GM21447 (cell line): ENCODE measurements around the gene IL1R2.

Source experiments
- ATAC-seq: cut with Tn5 transposase; IDR thresholded peaks from one replicate; pipeline ENCODE4 v1.9.1; 2021; ENCODE audit not compliant: unreplicated experiment

The IL1R2 gene

DNA sequence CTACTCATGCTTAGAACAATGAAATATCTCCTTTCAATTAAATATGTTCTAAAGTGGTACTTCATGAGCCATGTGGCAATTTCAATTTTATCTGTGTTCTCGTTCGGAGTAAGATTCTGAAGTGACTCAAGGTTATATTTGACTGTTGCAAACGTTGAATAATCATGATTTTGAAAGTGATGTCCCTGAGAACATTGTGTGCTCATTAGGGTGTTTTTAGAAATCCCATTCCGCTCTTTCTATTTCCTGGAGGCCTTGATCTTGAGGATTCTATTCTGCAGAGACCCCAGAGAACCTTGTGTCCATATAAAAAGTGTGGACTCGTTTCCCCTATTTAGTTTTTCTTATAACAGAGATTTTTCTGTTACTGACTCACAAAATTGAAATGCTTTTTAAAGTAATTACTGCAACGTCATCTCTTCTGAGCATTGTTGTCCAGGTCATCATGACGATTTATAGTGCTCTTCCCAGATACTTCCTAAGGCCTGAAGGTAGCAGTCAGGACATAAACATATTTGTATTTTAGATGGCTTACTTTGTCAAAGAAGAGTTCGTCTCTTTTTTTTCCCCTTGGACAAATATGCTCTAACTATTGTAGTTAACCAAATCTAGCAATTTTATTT, 27.2 kb downstream of the IL1R2 start:
- no peak for ATAC-seq

DNA sequence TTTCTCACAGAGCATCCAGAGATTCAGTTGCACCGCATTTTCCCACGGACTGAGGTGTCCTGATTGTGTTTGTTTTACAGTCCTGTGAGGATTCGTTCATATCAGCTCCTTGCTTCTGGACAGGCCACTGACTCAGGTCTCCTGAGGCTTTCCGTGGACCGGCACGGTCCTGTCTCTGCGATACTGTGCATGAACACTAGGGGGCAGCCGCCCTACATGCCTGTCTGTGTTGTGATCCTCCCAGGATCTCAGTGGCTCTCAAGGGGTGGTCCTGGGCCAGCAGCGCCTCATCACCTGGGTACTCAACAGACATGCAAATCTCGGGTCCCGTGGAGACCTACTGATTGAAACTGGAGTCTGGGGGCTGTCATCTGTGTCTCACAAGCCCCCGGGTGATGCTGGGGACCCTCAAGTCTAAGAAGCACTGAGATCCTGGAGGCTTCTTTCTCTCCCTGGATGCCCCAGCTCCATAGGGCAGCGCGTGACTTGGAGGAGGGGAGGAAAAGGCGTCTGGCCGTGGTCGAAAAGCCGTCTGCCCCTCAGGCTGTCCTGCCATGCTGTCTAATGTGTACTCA, 28.9 kb downstream of the IL1R2 start:
- peak; percentile 43 for ATAC-seq

DNA sequence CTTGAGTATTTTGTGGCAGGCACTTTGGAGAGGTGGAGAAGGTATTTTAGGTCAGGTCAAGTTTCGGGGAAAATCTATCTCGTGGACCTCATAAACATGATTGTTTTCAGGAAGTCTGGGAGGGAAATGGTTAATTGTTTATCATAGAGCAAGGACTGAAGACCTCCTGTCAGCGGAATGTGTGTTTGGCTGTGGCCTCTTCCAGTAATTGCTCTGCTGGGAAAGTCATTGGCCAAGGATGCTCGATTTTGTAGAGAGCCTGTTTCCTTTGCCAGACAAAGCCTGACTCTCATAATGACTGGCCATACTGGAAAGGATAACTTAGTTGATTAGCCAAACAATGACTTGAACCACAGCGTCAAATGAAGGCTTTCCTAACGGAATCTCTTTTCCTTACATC, 30.0 kb downstream of the IL1R2 start:
- no peak for ATAC-seq

DNA sequence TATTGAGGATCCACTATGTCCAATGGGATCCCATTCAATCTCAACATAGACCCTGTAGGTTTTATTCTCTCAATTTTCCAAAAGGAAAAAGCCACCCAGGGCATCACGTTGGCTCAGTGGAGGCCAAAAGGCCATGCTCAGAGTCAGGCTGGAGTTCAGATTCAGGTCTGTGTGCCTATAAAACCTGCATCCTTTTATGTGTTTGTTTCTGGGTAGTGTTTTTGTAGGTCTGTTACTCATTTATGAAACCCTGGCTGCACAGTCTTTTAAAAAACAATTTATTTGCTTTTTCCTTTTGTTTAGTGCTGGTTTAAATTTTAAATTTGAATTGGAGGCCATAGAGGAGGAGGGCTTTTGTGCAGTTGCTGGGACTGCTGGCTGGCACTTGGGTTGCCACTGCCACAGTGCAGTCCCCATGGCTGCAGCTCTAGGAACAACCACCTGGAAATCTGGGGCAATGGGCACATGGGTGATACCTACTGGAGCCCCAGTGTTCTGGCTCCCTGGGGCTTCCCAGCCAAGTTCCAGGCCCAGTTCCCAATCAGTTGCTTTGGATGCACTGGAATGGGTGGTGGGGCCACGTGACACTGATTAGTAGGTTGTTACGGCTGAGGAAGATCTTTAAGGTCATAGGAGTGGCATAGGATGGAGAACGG, 31.3 kb downstream of the IL1R2 start:
- ATAC-seq = no peak

DNA sequence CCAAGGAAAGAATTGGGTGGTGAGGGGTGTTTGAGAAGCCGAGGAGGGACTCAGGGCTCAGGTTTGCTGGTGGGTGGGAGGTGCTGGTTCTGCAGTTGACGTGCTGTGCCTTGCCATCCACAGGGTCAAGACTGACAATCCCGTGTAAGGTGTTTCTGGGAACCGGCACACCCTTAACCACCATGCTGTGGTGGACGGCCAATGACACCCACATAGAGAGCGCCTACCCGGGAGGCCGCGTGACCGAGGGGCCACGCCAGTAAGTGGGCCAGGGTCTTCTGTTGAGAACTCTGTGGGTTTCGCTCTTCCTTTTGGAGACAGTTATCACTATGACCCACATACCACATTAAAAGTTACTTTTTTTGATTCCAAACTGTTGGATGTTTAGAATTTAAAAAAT, 32.6 kb downstream of the IL1R2 start:
- ATAC-seq = no peak

DNA sequence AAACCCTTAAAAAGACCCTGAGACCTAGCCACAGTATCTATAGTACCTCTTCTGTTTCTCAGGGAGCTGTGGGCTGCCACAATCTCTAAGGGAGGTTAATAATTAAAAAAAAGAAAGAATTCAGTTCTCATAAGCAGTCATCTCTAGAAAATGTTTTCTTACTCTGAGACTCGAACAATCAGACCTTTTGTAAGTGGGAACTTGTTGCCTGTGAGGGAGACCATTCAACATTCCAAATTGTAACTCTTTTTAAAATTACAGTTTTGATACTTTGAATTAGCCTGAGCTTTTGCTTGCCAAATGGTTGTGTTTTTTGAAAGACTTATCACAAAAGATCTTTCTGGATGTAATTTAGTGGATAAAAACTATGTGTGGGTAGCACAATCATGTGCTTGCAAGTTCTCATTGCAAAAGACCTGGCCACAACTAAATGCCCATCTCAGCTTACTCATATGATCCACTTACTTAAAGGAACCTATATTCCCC, 33.3 kb downstream of the IL1R2 start:
- peak; percentile 73 for ATAC-seq

DNA sequence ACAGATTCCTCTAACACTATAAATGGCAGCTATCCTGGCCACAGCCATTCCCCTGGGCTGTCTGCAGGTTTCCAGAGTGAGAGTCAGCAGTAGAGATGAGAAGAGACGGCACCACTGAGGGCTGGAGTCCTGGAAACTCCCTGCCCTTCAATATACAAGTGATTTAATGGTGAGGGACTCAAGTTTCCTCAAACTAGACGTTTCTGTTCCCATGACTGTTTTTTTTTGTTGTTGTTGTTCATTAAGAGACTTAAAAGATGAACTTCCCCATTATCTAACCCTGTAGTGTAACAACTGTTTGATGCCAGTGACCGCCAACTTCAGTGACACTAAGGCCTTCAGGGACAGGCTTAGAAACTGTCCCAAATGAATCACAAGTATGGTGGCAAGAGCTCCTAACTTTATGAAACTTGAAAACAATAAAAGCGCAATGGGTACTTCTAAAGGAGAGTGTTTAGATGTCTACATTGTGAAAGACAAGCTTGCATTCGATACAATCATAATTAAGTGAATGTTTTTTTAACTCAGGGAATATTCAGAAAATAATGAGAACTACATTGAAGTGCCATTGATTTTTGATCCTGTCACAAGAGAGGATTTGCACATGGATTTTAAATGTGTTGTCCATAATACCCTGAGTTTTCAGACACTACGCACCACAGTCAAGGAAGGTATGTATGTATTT, 34.0 kb downstream of the IL1R2 start:
- ATAC-seq = peak; percentile 43

DNA sequence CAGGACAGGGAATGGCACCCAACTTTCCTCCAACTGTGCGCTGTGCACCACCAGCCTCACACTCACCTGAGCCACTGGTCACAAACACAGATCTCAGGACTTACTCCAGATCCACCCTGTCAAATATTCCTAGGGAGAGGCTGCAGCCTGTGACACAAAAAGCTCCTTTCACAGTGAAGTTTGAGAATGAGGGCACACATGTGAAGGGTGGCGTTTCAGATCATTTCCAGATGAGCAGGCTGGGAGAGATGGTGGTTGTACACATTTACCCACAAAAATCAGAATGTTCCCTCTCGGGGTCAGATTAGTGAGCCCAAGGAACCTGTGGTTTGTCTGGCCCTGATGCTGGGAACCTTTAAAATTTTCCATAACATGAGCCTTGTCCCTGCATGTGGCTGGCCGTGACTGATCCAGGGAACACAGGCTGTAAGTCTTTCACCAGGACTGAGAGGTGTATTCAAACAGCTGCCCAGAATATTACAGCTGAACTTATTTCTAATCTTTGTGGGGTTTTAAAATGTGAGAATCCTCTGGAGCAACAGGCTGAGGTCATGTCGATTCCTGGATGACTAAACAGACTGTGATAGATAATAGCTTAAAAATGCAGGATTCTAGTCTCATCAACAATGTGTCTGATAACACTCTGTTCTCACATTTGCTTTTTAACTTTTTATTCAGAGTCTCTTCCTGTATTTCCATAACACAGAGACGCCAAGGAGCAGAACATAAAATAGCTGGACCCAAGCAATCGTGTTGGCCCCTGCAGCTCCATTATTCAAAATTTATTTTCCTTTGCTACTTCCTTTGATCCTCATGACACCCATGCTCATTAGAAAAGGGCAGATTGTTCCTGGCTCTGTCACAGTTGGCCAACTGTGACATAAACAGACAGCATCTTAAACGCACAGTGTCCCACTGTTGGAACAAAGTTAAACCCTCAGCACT, 35.5 kb downstream of the IL1R2 start:
- ATAC-seq = no peak

DNA sequence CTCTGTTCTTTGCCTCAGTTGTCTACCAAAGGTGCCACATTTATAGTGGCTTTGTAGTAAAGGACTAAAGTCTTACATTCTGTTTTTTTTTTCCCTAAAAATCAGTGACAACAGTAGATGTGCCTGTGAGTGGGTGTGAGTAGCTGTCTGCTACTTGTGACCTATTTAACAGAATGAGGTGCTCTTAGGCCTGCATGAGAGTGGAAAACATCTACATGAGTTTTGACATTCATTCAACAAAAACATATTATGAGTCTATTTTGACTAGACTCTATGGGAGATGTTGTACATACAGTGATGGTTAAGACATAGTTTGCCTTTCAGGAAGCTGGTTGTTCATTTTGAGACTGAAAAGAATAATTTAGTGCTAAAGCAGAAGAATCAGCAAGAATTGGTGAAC, 36.7 kb downstream of the IL1R2 start:
- ATAC-seq = no peak

DNA sequence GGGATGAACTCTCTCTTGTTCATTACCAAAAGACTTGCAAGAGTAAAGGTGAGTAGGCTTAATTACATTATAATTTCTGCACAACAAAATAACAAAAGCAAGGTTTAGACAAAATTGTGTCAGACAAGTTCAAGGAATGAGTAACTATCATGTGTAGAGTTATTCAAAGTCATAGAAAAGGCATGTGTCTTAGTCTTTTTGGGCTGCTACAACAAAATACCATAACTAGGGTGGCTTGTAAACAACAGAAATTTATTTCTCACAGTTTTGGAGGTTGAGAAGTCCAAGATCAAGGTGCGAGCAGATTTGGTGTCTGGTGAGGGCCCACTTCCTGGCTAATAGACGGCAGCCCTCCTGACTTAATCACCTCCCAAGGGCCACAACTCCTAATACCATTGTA, 37.6 kb downstream of the IL1R2 start:
- no peak for ATAC-seq

DNA sequence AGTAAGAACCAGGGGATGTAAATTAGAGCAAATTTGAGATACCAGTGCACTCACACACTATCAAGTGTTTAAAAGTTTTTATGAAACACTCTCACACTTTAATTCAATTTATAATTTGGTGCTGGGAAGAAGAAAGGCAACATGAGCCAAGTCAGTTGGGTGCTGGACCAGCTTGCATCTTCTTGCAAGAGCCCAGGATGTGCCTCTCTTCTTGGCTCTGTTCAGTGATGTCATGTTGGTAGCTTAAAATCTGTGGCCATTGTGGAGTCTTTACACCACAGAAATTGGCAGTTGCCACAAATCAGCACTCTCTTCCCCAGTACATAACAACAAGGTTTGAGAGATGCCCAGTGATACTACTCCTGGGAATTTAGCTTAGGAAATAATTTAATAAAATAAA, 38.2 kb downstream of the IL1R2 start:
- ATAC-seq = no peak

DNA sequence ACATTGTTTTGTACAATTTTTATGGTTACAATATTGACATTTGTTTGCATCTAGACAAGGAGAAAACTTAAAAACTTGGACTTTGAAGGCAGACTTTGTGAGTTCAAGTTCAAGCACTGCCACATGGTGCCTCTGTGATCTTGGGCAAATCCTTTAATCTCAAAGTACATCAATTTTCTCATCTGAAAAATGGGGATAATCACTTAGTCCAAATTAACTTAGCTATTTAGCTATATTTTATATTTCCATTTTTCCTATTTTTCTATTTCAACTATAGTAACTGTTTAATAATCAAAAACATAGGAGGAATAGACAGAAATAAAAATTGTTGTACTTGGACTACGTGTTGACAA, 38.7 kb downstream of the IL1R2 start:
- no peak for ATAC-seq

DNA sequence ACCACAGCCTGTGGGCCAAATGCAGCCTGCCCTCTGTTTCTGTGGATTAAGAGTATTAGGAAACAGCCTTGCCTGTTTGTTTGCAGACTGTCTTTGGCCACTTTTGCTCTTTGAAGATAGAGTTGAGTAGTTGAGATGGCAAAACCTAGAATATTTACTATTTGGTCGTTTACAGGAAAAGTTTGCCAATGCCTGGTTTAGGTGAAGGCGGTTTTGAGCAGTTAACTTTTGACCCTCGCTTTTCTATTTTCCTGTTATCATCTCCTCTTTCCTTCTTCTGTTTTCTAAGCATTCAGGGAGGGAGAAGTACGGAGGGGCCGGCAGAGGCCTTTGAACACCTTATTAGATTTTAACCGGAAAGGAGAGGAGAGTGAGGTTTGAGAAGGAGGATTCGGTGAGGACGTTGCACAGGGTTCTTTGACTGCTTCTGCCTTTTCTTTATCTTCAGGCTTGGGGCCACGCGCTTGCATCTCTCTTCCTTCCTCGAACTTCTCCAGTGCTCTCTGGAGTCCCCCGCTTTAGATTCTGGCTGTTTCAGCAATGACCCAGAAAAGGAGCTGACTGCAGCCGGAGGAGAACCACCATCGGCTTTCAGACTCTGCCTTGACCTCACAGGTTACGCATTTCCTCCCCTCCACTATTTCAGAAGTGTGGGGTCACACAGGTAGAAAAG, 39.2 kb downstream of the IL1R2 start:
- no peak for ATAC-seq

DNA sequence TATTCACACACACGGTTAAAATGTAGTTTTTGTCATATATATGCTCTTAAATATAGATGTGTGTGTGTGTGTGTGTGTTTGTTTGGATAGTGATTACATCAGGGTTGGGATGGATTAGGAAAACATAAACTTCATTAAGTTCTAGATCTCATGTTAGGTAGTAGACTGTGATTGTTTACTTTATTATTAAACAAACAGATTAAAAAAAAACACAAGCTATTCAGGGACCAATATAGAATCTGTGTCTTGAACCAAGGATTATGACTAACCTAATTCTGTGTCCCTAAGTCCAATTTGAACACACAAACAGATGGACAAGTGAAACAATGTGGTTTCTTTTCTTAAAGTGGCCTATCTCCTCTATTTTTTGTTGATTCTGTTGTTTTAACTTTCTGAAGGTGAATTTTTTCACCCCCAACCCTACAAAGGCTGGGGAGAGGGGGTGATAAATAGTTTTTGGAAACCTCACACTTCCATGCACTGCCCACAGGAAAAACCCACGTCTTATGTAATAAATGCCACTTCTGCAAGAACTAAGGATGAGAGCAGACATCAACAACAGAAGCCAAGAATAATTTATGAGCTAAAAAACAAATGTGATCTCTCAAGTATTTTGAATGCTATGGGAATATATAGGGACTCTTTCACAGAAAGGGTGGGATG, 40.7 kb downstream of the IL1R2 start:
- ATAC-seq = no peak

DNA sequence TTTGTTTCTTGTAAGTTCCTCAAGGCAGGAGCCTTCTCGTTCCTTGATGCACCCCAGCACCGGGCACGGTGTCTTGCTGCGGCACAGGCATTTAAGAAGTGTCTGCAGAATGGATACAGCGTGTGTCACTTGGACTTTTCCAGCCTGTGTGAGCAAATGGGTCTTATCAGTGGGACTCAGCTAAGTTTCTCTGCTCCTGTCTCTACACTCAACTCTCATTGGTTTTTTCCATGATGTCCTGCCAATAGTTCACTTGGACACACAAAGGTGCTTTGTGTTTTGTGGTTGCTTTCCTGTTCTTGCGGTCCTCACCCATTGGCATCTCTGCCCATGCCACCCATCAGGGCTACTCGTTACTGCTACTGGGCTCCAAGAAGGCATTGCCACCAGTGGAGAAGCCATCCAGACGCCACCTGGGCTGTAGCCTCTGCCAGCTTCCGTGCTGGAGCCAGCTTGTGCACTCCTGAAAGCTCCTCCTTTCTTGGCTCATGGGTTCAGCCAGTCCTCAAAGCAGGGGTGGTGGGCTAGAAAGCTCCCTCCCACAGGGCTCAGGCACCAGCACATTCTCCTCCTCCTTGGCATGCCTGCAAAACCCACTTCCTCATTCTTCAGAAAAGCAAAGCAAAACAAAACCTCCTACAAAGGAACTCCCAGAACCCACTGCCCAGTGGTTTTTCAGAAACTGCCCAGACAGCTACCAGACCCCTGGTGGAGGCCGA, 41.4 kb downstream of the IL1R2 start:
- peak; percentile 91 for ATAC-seq

DNA sequence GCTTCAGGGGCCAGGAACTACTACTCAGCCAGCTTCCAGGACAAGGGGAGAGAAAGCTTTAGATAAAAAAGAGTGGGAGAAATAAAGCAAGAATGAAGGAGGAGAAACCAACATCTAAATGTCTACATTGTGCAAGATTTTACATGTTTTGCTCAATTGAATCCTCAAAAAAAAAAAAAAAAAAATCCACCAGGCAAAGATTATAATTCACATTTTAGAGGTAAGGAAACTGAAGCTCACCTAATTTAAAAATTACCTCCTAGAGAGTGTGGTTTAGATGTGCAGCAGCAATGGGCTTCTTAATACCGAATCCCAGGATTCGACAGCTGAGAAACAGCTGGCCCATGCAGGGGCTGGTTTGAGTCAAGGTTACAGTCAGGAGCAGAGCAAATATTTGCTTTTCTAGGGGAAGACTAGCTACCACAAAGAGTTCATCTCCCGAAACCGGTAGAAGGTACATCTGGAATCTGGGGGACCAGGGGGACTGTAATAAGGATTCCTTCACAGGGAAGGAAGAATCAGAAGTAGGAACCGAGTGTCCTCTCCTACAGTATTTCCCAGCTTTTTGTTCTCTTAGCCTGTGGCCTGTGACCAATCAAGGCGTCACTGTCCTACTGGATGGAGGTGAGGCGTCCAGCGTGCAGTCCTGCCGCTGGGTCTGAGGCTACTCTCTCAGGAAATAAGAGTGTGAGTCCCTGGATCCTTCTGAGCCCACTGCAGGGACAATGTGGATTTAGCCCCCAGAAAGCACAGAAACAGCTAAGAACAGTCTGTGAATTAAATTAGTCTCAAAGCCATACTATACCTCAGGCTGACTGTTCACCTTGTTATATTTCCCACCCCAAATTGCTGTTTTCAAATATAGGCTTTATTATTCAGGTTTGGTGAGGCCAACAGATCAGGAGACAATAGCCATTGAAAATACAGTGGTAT, 42.3 kb downstream of the IL1R2 start:
- no peak for ATAC-seq

DNA sequence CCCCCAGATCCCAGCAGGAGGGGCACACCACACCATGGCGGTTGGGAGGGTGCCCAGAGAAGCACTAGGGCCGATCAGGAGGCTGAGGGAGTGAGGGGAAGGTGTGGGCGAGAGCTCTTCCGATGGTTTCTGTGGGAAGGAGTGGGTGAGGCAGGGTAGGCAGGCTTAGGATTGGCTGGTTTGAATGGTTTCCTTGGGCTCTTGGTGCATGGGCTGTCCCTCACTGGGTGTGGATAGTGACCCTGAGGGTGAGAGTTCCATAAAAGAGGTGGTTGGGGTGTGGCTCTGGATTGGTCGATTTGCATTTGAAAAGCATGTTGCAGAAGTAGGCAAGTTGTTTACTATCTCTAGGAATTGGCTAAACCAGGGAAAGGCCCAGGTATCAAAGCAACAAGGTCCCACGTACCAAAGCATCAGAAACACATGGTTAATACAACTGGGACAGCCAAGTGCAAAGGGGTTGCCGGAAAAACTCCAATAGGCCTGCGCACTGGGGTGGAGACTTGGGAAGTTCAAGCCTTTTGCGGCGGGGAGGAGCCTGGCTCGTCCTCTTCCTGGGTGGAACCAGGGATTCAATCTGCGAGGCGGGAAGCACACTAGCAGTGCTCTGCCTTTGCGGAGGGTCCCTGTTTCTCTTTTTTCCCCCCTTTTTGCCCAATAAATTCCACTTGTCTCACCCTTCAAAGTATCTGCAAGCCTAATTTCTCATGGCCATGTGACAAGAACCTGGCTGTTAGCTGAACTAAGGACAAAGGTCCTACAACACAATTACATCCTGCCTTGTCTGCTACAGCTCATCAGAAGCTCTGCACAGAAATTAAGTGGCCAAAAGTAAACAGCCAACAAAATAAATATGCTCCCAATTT, 43.2 kb downstream of the IL1R2 start:
- ATAC-seq = no peak
